ENCODE data around the gene ARVCF.

The ARVCF gene

DNA sequence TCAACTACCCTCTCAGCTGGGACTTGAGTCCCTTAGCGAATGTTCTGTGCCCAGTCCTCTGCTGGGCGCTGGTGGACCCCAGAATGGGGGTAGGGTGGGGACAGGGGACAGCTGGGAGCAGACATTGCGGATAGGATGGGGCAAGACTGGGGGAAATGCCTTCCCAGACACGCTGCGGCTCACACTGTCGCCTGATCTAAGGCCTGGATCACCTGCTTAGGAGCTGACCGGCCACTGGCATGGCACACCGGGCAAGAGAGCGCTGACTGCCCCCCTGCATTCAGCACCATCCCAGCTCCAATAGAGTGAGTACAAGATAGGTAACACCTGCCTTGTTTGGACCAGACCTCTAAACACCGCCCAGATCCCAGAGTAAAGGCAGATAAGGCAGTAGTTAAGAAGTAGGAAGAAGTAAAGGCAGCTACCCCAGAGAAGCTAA is 1.4 kb downstream of the ARVCF start:
- DNase-seq: no peak

- DNase-seq: no peak
Measured at GRCh38 chr22:20014526-20015186, 2.0 kb downstream of the ARVCF start.

GRCh38 chr22:20013382-20013871 is 3.2 kb downstream of the ARVCF start:
- no peak for DNase-seq

DNA sequence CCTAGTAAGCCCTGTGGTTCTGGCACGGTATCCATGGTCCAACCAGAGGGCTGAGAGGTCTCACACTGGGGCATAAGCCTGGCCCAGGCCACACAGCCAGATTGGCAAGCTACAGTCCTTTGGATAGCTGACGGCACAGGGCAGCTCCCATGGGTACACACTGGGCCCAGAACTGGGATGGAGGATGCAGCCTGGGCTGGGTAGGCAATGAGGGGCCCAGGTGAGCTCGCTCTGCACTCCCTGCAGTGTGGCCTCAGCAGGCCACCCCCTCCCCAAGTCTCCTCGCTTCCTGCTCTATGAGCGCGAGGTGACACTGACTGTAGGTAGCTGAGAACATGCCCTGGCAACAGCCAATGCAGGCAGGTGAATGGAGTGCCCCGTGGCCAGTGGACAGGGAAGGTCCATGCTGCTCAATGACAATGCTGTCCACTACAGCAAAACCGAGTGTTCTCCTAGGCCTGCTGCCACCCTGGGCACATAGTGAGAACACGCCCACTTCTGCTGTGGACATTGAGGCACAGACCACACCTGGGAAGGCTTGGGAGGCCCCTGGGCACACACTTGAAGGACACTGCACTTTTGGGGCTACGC is 3.8 kb downstream of the ARVCF start:
- no peak for DNase-seq

DNA sequence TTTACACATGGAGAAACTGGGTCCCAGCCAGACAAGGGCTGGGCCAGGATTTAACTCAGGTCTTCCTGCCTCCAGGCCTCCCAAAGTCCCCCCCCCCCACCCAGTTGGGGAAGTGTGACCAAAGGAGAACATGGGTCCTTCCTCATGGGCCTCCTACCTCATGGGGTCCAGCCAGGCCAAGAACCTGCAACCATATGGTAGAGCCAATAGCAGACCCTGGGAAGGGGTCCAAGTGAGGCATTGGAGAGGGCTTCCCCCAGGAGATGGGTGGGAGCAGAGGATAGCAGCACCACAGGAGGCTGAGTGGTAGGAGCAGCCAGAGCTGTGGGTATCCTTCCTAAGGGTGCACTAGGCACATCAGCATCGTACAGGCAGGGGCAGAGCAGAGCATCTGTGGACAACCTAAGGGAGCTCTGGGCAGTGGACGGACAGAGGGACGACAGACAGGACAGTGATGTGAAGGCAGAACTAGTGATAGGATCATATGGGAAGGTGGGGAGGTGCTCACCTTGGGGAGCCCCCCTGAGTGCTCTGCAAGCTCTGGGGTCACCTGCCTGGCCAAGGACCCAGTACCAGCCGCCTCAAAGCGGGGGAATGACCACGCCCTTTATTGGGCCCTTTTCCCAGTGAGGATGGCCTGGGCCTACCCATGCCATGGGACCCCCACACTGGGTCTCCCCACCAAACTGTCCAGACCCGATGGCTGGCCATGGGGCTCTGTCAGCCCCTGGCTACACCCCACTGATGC is 4.5 kb downstream of the ARVCF start:
- DNase-seq: no peak

- no peak for DNase-seq
Measured at GRCh38 chr22:20011123-20011992, 5.3 kb downstream of the ARVCF start.

GRCh38 chr22:20010307-20011122 is 6.1 kb downstream of the ARVCF start:
- DNase-seq: no peak

DNA sequence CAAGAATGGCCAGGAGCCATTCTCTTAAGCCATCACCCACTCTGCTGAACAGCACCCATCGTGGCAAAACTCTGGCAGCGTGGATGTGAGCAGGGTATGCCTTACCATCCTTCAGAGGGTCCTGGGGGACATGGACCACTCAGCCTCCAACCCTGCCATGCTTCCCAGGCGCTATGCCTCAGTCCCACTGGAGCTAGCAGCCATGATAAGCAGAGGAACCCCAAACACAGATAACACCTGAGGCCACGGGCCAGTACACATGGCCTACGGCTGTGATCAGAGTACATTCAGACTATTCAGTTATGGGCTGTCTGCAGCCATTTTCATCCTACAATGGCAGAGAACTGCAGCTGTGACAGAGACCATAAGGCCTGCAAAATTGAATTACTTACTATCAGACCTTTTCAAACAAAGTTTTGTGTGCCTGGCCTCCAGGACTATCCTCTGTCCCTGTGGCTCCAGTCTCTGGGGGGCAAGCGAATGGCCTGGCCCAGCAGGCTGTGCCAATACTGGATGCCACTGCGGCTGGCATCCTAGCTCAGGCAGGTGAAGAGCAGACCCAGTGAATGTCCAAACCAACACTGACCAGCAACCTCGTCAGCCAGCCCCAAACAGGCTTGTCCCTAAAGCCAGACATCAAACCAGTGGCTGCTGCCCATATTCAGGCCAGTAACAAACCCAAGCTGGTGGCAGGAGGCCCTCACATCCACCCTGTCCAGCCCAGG is 6.9 kb downstream of the ARVCF start:
- DNase-seq: no peak

DNA sequence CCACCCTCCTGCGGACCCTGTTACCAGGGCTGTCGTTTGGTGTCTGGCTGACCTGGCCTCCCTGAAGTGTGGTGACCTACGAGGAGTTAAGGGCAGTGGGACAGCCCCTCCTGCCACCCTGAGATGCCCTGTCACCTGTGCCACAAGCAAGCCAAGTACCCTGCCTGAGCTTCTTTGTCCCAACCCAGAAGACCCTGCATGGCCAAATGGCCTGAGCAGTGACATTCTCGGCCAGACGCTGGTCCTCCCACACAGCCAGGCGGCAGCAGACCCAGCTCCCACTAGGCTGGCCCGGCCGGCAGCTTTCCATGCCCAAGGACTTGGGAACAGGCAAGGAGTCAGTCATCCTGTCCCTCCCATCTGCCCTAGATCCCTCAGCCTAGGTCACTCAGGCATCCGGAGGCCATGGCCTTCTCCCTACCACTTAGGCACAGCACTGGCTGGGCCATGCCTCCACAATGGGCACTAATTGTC is 7.6 kb downstream of the ARVCF start:
- no peak for DNase-seq

DNA sequence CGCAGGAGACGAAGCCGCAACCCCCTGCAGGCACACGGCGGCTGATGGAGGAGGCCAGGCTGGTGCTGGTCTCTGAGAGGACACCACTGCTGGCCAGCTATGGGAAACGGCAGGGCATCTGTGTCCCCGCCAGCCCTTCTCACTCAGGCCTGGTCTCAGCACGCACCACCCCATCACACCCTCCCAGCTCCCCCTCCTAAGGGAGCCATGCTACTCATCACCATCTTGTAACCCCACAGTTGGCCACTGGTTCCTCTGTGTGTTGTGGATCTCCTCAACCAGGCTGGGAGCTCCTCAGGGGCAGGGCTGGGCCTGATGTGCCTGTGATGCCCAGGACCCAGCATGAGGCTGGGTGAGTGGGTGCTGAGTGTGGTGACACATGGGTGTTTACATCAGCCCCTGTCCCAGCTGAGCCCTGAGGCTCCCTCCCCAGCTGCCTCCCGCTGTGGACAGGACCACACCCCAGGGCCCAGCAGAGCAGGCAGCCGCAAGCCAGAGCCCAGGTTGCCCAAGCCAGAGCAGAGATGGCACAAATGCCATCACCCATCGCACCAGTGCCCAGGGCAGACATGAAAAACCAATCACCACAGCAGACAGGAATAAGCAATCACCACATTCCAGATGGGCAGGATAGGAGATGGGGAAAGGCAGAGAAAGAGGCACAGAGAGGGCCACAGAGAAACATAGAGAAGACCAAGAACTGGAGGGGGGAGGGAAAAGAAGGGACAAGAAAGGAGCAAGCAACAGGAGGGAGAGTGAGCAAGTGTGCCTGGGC is 8.2 kb downstream of the ARVCF start:
- DNase-seq: no peak

DNA sequence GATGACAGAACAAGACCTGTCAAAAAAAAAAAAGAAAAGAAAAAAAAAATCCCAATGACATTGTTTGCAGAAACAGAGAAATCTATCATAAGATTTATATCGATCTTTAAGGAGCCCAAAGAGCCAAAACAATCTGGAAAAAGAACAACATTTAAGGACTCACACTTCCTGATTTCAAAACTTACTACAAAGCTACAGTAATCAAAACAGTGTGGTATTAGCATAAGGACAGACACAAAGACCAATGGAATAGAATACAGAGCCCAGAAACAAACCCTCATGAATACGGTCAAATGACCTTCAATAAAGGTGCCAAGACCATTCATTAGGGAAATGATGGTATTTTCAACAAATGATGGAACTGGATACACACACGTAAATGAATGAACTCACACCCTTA is 12.2 kb downstream of the ARVCF start:
- DNase-seq: no peak

GRCh38 chr22:20003304-20003703 is 13.3 kb downstream of the ARVCF start:
- no peak for DNase-seq

DNA sequence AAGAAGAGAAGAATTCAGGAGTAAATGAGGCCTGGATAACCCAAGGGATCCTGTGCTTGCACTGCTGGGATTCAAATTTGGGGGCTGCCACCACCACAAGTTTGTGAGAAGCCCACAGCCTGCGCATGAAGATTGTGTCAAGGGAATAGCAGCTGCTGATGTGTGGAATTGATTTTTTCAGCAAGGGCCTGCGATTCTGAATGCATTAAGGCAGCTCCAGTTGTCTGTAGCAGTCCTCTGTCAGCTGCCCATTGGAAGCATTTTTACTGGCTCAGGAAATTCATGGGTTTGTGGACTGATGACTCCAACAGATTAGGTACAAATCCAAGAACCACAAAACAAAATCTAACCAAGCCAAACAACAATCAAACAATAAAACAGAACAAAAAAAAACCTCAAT is 14.0 kb downstream of the ARVCF start:
- DNase-seq: no peak

- no peak for DNase-seq
Measured at GRCh38 chr22:20002128-20002527, 14.5 kb downstream of the ARVCF start.

- DNase-seq: no peak
Measured at GRCh38 chr22:20001082-20001638, 15.5 kb downstream of the ARVCF start.

- DNase-seq: no peak
Measured at GRCh38 chr22:20000246-20001081, 16.2 kb downstream of the ARVCF start.

DNA sequence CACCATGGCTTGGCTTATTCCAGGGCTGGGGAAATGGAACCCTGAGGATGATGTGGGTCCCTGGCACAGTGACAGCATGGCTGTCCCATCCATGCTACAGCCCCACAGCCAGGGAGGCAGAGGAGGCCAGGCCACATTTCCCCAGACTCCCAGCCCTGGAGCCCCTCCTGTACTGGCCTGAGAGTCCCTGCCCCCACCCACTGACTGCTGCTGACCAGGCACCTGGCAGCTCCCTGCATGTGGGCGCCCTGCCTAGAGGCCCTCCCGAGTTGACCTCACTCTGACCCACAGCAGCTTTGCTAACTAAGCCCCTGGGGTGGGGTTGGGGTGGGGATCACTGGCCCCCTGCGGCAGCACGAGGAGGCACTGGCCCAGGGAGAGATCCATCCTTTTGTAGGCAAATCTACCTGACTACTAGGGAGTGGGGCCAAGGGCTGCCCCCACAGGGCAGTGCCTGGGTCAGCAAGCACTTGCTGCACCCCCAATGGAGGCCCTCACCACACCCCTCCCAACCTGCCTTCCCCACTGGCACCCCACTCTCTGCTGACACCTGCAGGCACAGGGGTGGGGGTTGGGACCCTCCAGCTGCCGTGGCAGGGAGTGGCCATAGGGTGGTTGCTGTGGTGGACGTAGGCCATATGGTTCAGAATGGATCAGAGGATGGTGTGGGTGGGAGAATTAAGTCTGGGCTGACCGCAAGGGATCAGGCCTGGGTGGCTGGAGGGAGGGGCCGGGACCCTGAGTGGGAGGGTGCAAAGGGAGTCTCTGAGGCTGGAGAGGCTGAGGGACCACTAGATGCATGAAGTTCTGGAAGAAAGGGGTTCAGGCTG is 17.4 kb downstream of the ARVCF start:
- no peak for DNase-seq

- no peak for DNase-seq
Measured at GRCh38 chr22:19998232-19998951, 18.2 kb downstream of the ARVCF start.
